Keratinocyte (primary cell): ENCODE measurements around the gene SHISA9. TPM values are rescaled to one million over a fixed set of nuclear protein-coding genes. Genes with fewer than 3 reads are reported as not detected.

ENCODE experiments used
- DNase-seq: peaks from one replicate; pipeline ENCODE4 v3.0.0-alpha.2; 2011; ENCODE audit warnings: low read depth, missing footprints, low spot score
- FAIRE-seq: peaks from 2 replicates; lab custom pipeline; 2011; peaks lifted over from hg19 to GRCh38; lab: Jason Lieb, UNC
- H2AFZ ChIP-seq: 2 replicates; pipeline ENCODE4 v1.6.0; 2012; ENCODE audit warnings: low read length, control low read depth, inconsistent platforms; ENCODE audit not compliant: control insufficient read depth
- H3K27ac ChIP-seq: 2 replicates; pipeline ENCODE4 v1.5.1; 2011; ENCODE audit warnings: low read length; ENCODE audit not compliant: control insufficient read depth, insufficient read depth
- H3K27me3 ChIP-seq: 3 replicates; pipeline ENCODE4 v1.6.0; 2011; ENCODE audit warnings: low read length; ENCODE audit not compliant: control insufficient read depth, insufficient read depth; ENCODE audit errors: extremely low read depth
- H3K36me3 ChIP-seq, 2 experiments: 2 replicates in 1 of 2; 3 replicates in 1 of 2; pipeline ENCODE4 v1.5.1; 2011; ENCODE audit warnings: low read length in 2 of 2, mild to moderate bottlenecking in 1 of 2; ENCODE audit not compliant: control insufficient read depth in 2 of 2, insufficient read depth in 2 of 2; ENCODE audit errors: extremely low read depth in 1 of 2
- H3K4me1 ChIP-seq: 3 replicates; pipeline ENCODE4 v1.5.1; 2011; ENCODE audit warnings: low read length; ENCODE audit not compliant: control insufficient read depth, insufficient read depth; ENCODE audit errors: extremely low read depth
- H3K4me2 ChIP-seq: 3 replicates; pipeline ENCODE4 v1.6.0; 2011; ENCODE audit warnings: low read depth, low read length; ENCODE audit not compliant: control insufficient read depth, insufficient read depth; ENCODE audit errors: extremely low read depth
- H3K4me3 ChIP-seq, 3 experiments: fragments of 200-600 bp in 1 of 3; sonication (generic) in 1 of 3; 2 replicates in 2 of 3; 3 replicates in 1 of 3; pipeline ENCODE4 v1.5.1; 2011 to 2016; ENCODE audit warnings: low read length in 3 of 3, mild to moderate bottlenecking in 3 of 3, control low read depth in 2 of 3, inconsistent platforms in 1 of 3, low read depth in 1 of 3, mixed read lengths in 1 of 3, mixed run types in 1 of 3, moderate library complexity in 1 of 3; ENCODE audit not compliant: control insufficient read depth in 2 of 3, insufficient read depth in 2 of 3; ENCODE audit errors: extremely low read depth in 1 of 3
- H3K79me2 ChIP-seq: 2 replicates; pipeline ENCODE4 v1.6.0; 2012; ENCODE audit warnings: low read length; ENCODE audit not compliant: control insufficient read depth, insufficient read depth
- H3K9ac ChIP-seq: 3 replicates; pipeline ENCODE4 v1.6.0; 2011; ENCODE audit warnings: low read length; ENCODE audit not compliant: control insufficient read depth, insufficient read depth; ENCODE audit errors: extremely low read depth
- H3K9me1 ChIP-seq: 3 replicates; pipeline ENCODE4 v1.6.0; 2011; ENCODE audit warnings: low read length; ENCODE audit not compliant: control insufficient read depth, insufficient read depth; ENCODE audit errors: extremely low read depth
- H3K9me3 ChIP-seq: 2 replicates; pipeline ENCODE4 v1.5.1; 2012; ENCODE audit warnings: low read depth, low read length; ENCODE audit not compliant: control insufficient read depth
- H4K20me1 ChIP-seq: 3 replicates; pipeline ENCODE4 v1.6.0; 2011; ENCODE audit warnings: low read length; ENCODE audit not compliant: control insufficient read depth, insufficient read depth; ENCODE audit errors: extremely low read depth
- CTCF ChIP-seq, 3 experiments: IDR thresholded peaks in 1 of 3; conservative IDR thresholded peaks in 1 of 3; optimal IDR thresholded peaks in 1 of 3; 2 replicates in 2 of 3; 3 replicates in 1 of 3; pipeline versions ENCODE3 to v1.5.1; 2011; ENCODE audit warnings: low read length in 3 of 3, mild to moderate bottlenecking in 3 of 3, moderate library complexity in 2 of 3, control low read depth in 1 of 3, inconsistent platforms in 1 of 3; ENCODE audit not compliant: insufficient read depth in 2 of 3; ENCODE audit errors: extremely low read depth in 1 of 3
- EZH2 ChIP-seq: IDR thresholded peaks from one replicate; pipeline ENCODE4 v1.6.1; 2012; ENCODE audit warnings: inconsistent platforms, mild to moderate bottlenecking, low read length, moderate library complexity
- dilution Hi-C: fragments of 300-500 bp; cut with MboI; formaldehyde crosslinking; loops from one replicate; pipeline ENCODE4 v1.7.0; 2020; ENCODE audit warnings: low sequenced_read_pairs; ENCODE audit not compliant: extremely low pct_ligation_motif_present
- polyA plus RNA-seq, 5 experiments: library from polyadenylated mRNA; depleted of rRNA in 3 of 5; stranded (reverse) in 3 of 5; stranded (forward) in 1 of 5; unstranded in 1 of 5; fragments of >200 nt; gene quantifications; 1 replicate in 1 of 5; 2 replicates in 3 of 5; 3 replicates in 1 of 5; pipeline versions ENCODE4 v1.2.1 to v1.2.3, GENCODE V29; 2011 to 2012; ENCODE audit warnings: missing spikeins in 2 of 5, low read depth in 1 of 5, low replicate concordance in 1 of 5

Gene SHISA9
- polyA plus RNA-seq, 1 donor (not counting 4 experiments of a cell fraction or from before 2014, with no cell fraction given) = 0.28 TPM

GRCh38 chr16:13105427-13105826 lies 204.0 kb downstream of the SHISA9 start:
- TF ChIP-seq EZH2 (no peak), CTCF (optimal IDR thresholded peaks at IDR 0.05 in 1 of 3, IDR thresholded peaks at IDR 0.05 in 1 of 3, conservative IDR thresholded peaks at IDR 0.05 in 1 of 3; ENCODE audit: extremely low read depth in 1 of 3, insufficient read depth in 2 of 3, low read length in 3 of 3) (no peak)
- Histone ChIP-seq H3K36me3 (no peaks in the 10 kb centered on the region), H4K20me1 (no peaks in the 10 kb centered on the region), H2AFZ (no peak overlapping the region), H3K27me3 (no peaks in the 10 kb centered on the region), H3K9me1 (no peaks in the 10 kb centered on the region), H3K4me2 (no peak overlapping the region), H3K79me2 (no peaks in the 10 kb centered on the region), H3K4me1 (peaks cover 3% of the 10 kb centered on the region), H3K27ac (no peak overlapping the region), H3K9me3 (no peaks in the 10 kb centered on the region), H3K4me3 (no peak overlapping the region), H3K9ac (no peak overlapping the region)
- dilution Hi-C loops = no loop called here
- FAIRE-seq (no peak), DNase-seq (no peak)

GRCh38 chr16:13106464-13106863 lies 205.1 kb downstream of the SHISA9 start:
- DNase-seq = no peak
- peak; percentile 32 for FAIRE-seq
- Histone ChIP-seq H3K4me3 (no peak overlapping the region), H3K27me3 (no peaks in the 10 kb centered on the region), H3K27ac (no peak overlapping the region), H3K4me1 (peaks cover 3% of the 10 kb centered on the region), H3K4me2 (no peak overlapping the region), H3K36me3 (no peaks in the 10 kb centered on the region), H3K9ac (no peak overlapping the region), H2AFZ (no peak overlapping the region), H3K9me3 (no peaks in the 10 kb centered on the region), H3K79me2 (no peaks in the 10 kb centered on the region), H4K20me1 (no peaks in the 10 kb centered on the region), H3K9me1 (no peaks in the 10 kb centered on the region)
- TF ChIP-seq EZH2 (no peak), CTCF (optimal IDR thresholded peaks at IDR 0.05 in 1 of 3, IDR thresholded peaks at IDR 0.05 in 1 of 3, conservative IDR thresholded peaks at IDR 0.05 in 1 of 3; ENCODE audit: extremely low read depth in 1 of 3, insufficient read depth in 2 of 3, low read length in 3 of 3) (no peak)
- dilution Hi-C loops = no loop called here
